H1 (cell line): ENCODE measurements around the gene HSD3B1. TPM values are rescaled to one million over a fixed set of nuclear protein-coding genes. Genes with fewer than 3 reads are reported as not detected.

Experiments used
- CTCF ChIA-PET: fragments of 300-600 bp; sonication (Branson Sonifier 250); formaldehyde crosslinking; loops from one replicate; lab custom pipeline; 2021; ENCODE audit not compliant: partially characterized antibody; lab: Charles Lee
- POLR2A ChIA-PET: fragments of 300-600 bp; sonication (Branson Sonifier 250); formaldehyde crosslinking; loops from one replicate; lab custom pipeline; 2021; ENCODE audit warnings: inconsistent platforms; ENCODE audit not compliant: partially characterized antibody; lab: Charles Lee
- DNase-seq, 2 experiments: peaks; one replicate each; pipeline versions ENCODE4 v3.0.0 to v3.0.0-alpha.2; 2010 to 2022; ENCODE audit warnings: low spot score in 2 of 2, low read depth in 1 of 2, mixed read lengths in 1 of 2
- FAIRE-seq: peaks from 2 replicates; lab custom pipeline; 2011; peaks lifted over from hg19 to GRCh38; lab: Jason Lieb, UNC
- H2AFZ ChIP-seq: 2 replicates; pipeline ENCODE4 v1.8.1; 2012; ENCODE audit warnings: low read length, inconsistent platforms
- H2AK5ac ChIP-seq: 2 replicates; pipeline ENCODE4 v1.6.1; 2013; ENCODE audit warnings: low read depth, low read length
- H2BK120ac ChIP-seq: replicated peaks from 2 replicates; pipeline ENCODE3; 2013; ENCODE audit warnings: low read depth, low read length, inconsistent platforms
- H2BK12ac ChIP-seq: 2 replicates; pipeline ENCODE4 v1.6.1; 2013; ENCODE audit warnings: low read depth, low read length
- H2BK15ac ChIP-seq: 2 replicates; pipeline ENCODE4 v1.6.1; 2013; ENCODE audit warnings: low read length
- H2BK20ac ChIP-seq: 2 replicates; pipeline ENCODE4 v1.6.1; 2013; ENCODE audit warnings: low read length
- H2BK5ac ChIP-seq: 2 replicates; pipeline ENCODE4 v1.6.1; 2013; ENCODE audit warnings: low read depth, low read length
- H3K14ac ChIP-seq: 2 replicates; pipeline ENCODE4 v1.6.1; 2013; ENCODE audit warnings: inconsistent platforms; ENCODE audit not compliant: insufficient read length
- H3K18ac ChIP-seq: 2 replicates; pipeline ENCODE4 v1.6.1; 2013; ENCODE audit warnings: low read length; ENCODE audit errors: extremely low read depth
- H3K23ac ChIP-seq: 2 replicates; pipeline ENCODE4 v1.6.1; 2013; ENCODE audit warnings: inconsistent platforms; ENCODE audit not compliant: insufficient read length
- H3K23me2 ChIP-seq: 2 replicates; pipeline ENCODE4 v1.6.1; 2013; ENCODE audit warnings: low read depth, low read length
- H3K27ac ChIP-seq: 2 replicates; pipeline ENCODE4 v1.6.1; 2011; ENCODE audit warnings: low read depth, low read length, inconsistent platforms
- H3K27me3 ChIP-seq, 4 experiments: replicated peaks in 1 of 4; 1 replicate in 1 of 4; 2 replicates in 3 of 4; pipeline versions ENCODE4 v1.6.1 to v1.8.1; 2011 to 2013; ENCODE audit warnings: low read length in 3 of 4, mild to moderate bottlenecking in 3 of 4, inconsistent platforms in 2 of 4, mixed read lengths in 2 of 4, moderate library complexity in 1 of 4; ENCODE audit not compliant: control insufficient read depth in 3 of 4, insufficient read depth in 3 of 4; ENCODE audit errors: extremely low read depth in 1 of 4
- H3K36me3 ChIP-seq, 4 experiments: 2 replicates each; pipeline versions ENCODE4 v1.6.1 to v1.8.1; 2011 to 2013; ENCODE audit warnings: mild to moderate bottlenecking in 4 of 4, low read length in 3 of 4, moderate library complexity in 2 of 4, control low read depth in 1 of 4, inconsistent platforms in 1 of 4; ENCODE audit not compliant: insufficient read depth in 4 of 4, control insufficient read depth in 2 of 4
- H3K4ac ChIP-seq: replicated peaks from 2 replicates; pipeline ENCODE3; 2013; ENCODE audit warnings: low read length, low read depth, mixed read lengths, inconsistent platforms; ENCODE audit not compliant: insufficient read length
- H3K4me1 ChIP-seq, 4 experiments: replicated peaks in 1 of 4; 1 replicate in 1 of 4; 2 replicates in 3 of 4; pipeline versions ENCODE4 v1.6.1 to v1.8.1; 2011 to 2013; ENCODE audit warnings: low read length in 3 of 4, inconsistent platforms in 2 of 4, mixed read lengths in 1 of 4; ENCODE audit not compliant: insufficient read depth in 4 of 4, control insufficient read depth in 3 of 4
- H3K4me2 ChIP-seq, 2 experiments: 2 replicates each; pipeline versions ENCODE4 v1.6.1 to v1.8.1; 2011 to 2013; ENCODE audit warnings: low read depth in 2 of 2, low read length in 2 of 2, control low read depth in 1 of 2, inconsistent platforms in 1 of 2, mild to moderate bottlenecking in 1 of 2; ENCODE audit not compliant: insufficient read depth in 1 of 2
- H3K4me3 ChIP-seq, 4 experiments: fragments of 200-600, 300-600 bp in 1 of 4; sonication (generic), shearing (Covaris generic), sonication (Bioruptor Twin) in 1 of 4; 2 replicates each; pipeline versions ENCODE4 v1.5.1 to v1.8.1; 2011 to 2016; ENCODE audit warnings: low read length in 4 of 4, low read depth in 3 of 4, control low read depth in 2 of 4, inconsistent platforms in 2 of 4, mild to moderate bottlenecking in 2 of 4, mixed read lengths in 1 of 4, moderate library complexity in 1 of 4; ENCODE audit not compliant: insufficient read depth in 2 of 4; ENCODE audit errors: extremely low read depth in 1 of 4
- H3K56ac ChIP-seq: replicated peaks from 2 replicates; pipeline ENCODE3; 2013; ENCODE audit warnings: low read depth, mild to moderate bottlenecking, mixed read lengths, low read length, inconsistent platforms; ENCODE audit not compliant: insufficient read length
- H3K79me1 ChIP-seq: 2 replicates; pipeline ENCODE4 v1.6.1; 2013; ENCODE audit warnings: low read depth, low read length, control low read depth
- H3K79me2 ChIP-seq, 2 experiments: 2 replicates each; pipeline versions ENCODE4 v1.6.1 to v1.8.1; 2012 to 2013; ENCODE audit warnings: low read length in 2 of 2, mild to moderate bottlenecking in 2 of 2, inconsistent platforms in 1 of 2; ENCODE audit not compliant: insufficient read depth in 2 of 2, control insufficient read depth in 1 of 2
- H3K9ac ChIP-seq, 4 experiments: replicated peaks in 1 of 4; 1 replicate in 1 of 4; 2 replicates in 3 of 4; pipeline versions ENCODE4 v1.6.1 to v1.8.1; 2011 to 2013; ENCODE audit warnings: low read depth in 3 of 4, low read length in 3 of 4, control low read depth in 2 of 4, mild to moderate bottlenecking in 2 of 4, moderate library complexity in 2 of 4, inconsistent platforms in 1 of 4; ENCODE audit errors: extremely low read depth in 1 of 4
- H3K9me3 ChIP-seq, 2 experiments: 2 replicates each; pipeline versions ENCODE4 v1.6.1 to v1.8.1; 2012 to 2013; ENCODE audit warnings: mild to moderate bottlenecking in 2 of 2, moderate library complexity in 2 of 2, control low read depth in 1 of 2, inconsistent platforms in 1 of 2, low read depth in 1 of 2, low read length in 1 of 2, mixed read lengths in 1 of 2; ENCODE audit not compliant: insufficient read depth in 2 of 2
- H4K20me1 ChIP-seq, 2 experiments: replicated peaks in 1 of 2; 2 replicates each; pipeline versions ENCODE3 to v1.8.1; 2011 to 2013; ENCODE audit warnings: inconsistent platforms in 2 of 2, low read length in 2 of 2, mild to moderate bottlenecking in 1 of 2; ENCODE audit not compliant: insufficient read depth in 2 of 2, control insufficient read depth in 1 of 2
- H4K5ac ChIP-seq: 2 replicates; pipeline ENCODE4 v1.6.1; 2013; ENCODE audit warnings: low read length, low read depth, mixed read lengths, inconsistent platforms; ENCODE audit not compliant: insufficient read length
- H4K8ac ChIP-seq: 2 replicates; pipeline ENCODE4 v1.8.0; 2013; ENCODE audit warnings: mild to moderate bottlenecking, moderate library complexity, low read length, inconsistent platforms; ENCODE audit not compliant: insufficient read depth; ENCODE audit errors: extremely low read depth
- H4K91ac ChIP-seq: replicated peaks from 2 replicates; pipeline ENCODE3; 2013; ENCODE audit warnings: low read length, mixed read lengths, inconsistent platforms; ENCODE audit not compliant: insufficient read length
- BCL11A ChIP-seq, 2 experiments: IDR thresholded peaks; one replicate each; pipeline ENCODE4 v1.6.1; 2011; ENCODE audit warnings: low read depth in 2 of 2, low read length in 2 of 2, mild to moderate bottlenecking in 2 of 2
- RAD21 ChIP-seq, 2 experiments: IDR thresholded peaks in 1 of 2; conservative IDR thresholded peaks in 1 of 2; 2 replicates each; pipeline ENCODE4 v1.6.1; 2011; ENCODE audit warnings: low read depth in 2 of 2, low read length in 2 of 2, improper control_type of control experiment in 1 of 2, inconsistent platforms in 1 of 2, mild to moderate bottlenecking in 1 of 2, moderate library complexity in 1 of 2
- polyA plus RNA-seq, 7 experiments: library from polyadenylated mRNA; depleted of rRNA in 3 of 7; stranded (reverse) in 5 of 7; unstranded in 2 of 7; fragments of >200 nt in 5 of 7; fragments of 200-250 nt in 2 of 7; gene quantifications; 1 replicate in 5 of 7; 2 replicates in 1 of 7; 4 replicates in 1 of 7; pipeline versions ENCODE4 v1.2.1 to v1.2.3, GENCODE V29; 2011 to 2013; ENCODE audit warnings: missing spikeins in 2 of 7, mixed read lengths in 2 of 7
- total RNA-seq: library from RNA; stranded (reverse); fragmentation: NEBNext Ultra II Directional; extraction: Animal tissue kit (Norgen Biotek cat#: 25700); gene quantifications from 2 replicates; pipeline ENCODE4 v1.2.1, GENCODE V29; 2021

HSD3B1 gene
- total and polyA plus RNA-seq, 2 of the 8 experiments (the other 6 are each of a cell fraction or from before 2014, with no cell fraction given): not detected

- H3K4ac ChIP-seq: no peak overlapping the region
- DNase-seq (no peak), FAIRE-seq (no peak)
- POLR2A ChIA-PET: no interaction called here
- H3K27ac ChIP-seq: no peak overlapping the region
- H4K20me1 ChIP-seq: no peaks in the 10 kb centered on the region
- H3K23me2 ChIP-seq: no peaks in the 10 kb centered on the region
- H3K9ac ChIP-seq: no peak overlapping the region
- no peak overlapping the region for H3K56ac ChIP-seq
- H3K4me2 ChIP-seq: no peak overlapping the region
- CTCF ChIA-PET: interaction anchor here (1.0 to 1.6 kb wide), 4 partner anchors 9 to 144 kb away, joined by 3 to 9 read pairs (median 4); partner anchors contain the start of gene HSD3B1
- no peaks in the 10 kb centered on the region for H3K79me2 ChIP-seq
- no peaks in the 10 kb centered on the region for H3K4me1 ChIP-seq
- H2BK120ac ChIP-seq: no peak overlapping the region
- no peaks in the 10 kb centered on the region for H3K36me3 ChIP-seq
- no peak overlapping the region for H3K18ac ChIP-seq
- no peak overlapping the region for H3K4me3 ChIP-seq
- no peaks in the 10 kb centered on the region for H3K9me3 ChIP-seq
- H4K5ac ChIP-seq: no peak overlapping the region
- H3K14ac ChIP-seq: no peak overlapping the region
- H2AK5ac ChIP-seq: no peak overlapping the region
- no peak overlapping the region for H2BK15ac ChIP-seq
- no peak overlapping the region for H4K91ac ChIP-seq
- no peak overlapping the region for H2BK5ac ChIP-seq
- no peak overlapping the region for H4K8ac ChIP-seq
- no peak overlapping the region for H2BK20ac ChIP-seq
- H2BK12ac ChIP-seq: no peak overlapping the region
- TF ChIP-seq RAD21 (IDR thresholded peaks at IDR 0.05 in 1 of 2, conservative IDR thresholded peaks at IDR 0.05 in 1 of 2; ENCODE audit: low read depth in 2 of 2, low read length in 2 of 2): no peak
- no peak for TF ChIP-seq BCL11A (IDR thresholded peaks at IDR 0.05; ENCODE audit: low read depth in 2 of 2, low read length in 2 of 2)
- H3K23ac ChIP-seq: no peak overlapping the region
- H3K27me3 ChIP-seq: no peaks in the 10 kb centered on the region
- no peaks in the 10 kb centered on the region for H3K79me1 ChIP-seq
- H2AFZ ChIP-seq: no peak overlapping the region
Observed at GRCh38 chr1:119516247-119516646, 9.2 kb downstream of the HSD3B1 start.
